ENCODE results near the gene TIMM44. TPM values are rescaled to one million over a fixed set of nuclear protein-coding genes. Genes with fewer than 3 reads are reported as not detected.

The TIMM44 gene
- polyA plus RNA-seq, 1 donor (not counting 4 experiments of a cell fraction or from before 2014, with no cell fraction given): 34.8 TPM

- Histone ChIP-seq H3K27ac (ENCODE audit: control insufficient read depth, insufficient read depth, low read length) (no peak overlapping the region), H3K79me2 (ENCODE audit: control insufficient read depth, insufficient read depth, low read length) (peaks cover 2% of the 10 kb centered on the region), H3K27me3 (ENCODE audit: control insufficient read depth, extremely low read depth, insufficient read depth, low read length) (no peaks in the 10 kb centered on the region), H3K9me1 (ENCODE audit: control insufficient read depth, extremely low read depth, insufficient read depth, low read length) (no peaks in the 10 kb centered on the region), H3K4me1 (ENCODE audit: control insufficient read depth, extremely low read depth, insufficient read depth, low read length) (peaks cover 13% of the 10 kb centered on the region), H3K4me3 (ENCODE audit: control insufficient read depth in 2 of 3, extremely low read depth in 1 of 3, insufficient read depth in 2 of 3, low read depth in 1 of 3, low read length in 3 of 3) (no peak overlapping the region), H3K9ac (ENCODE audit: control insufficient read depth, extremely low read depth, insufficient read depth, low read length) (no peak overlapping the region), H3K9me3 (ENCODE audit: control insufficient read depth, low read depth, low read length) (no peaks in the 10 kb centered on the region), H3K4me2 (ENCODE audit: control insufficient read depth, extremely low read depth, insufficient read depth, low read depth, low read length) (no peak overlapping the region), H2AFZ (ENCODE audit: control insufficient read depth, low read length) (no peak overlapping the region), H3K36me3 (ENCODE audit: control insufficient read depth in 2 of 2, extremely low read depth in 1 of 2, insufficient read depth in 2 of 2, low read length in 2 of 2) (peaks cover 37 to 40% of the 10 kb centered on the region in 2 experiments), H4K20me1 (ENCODE audit: control insufficient read depth, extremely low read depth, insufficient read depth, low read length) (no peaks in the 10 kb centered on the region)
- FAIRE-seq (no peak), DNase-seq (ENCODE audit: low read depth, low spot score) (no peak)
- dilution Hi-C loops (cut with MboI; ENCODE audit: extremely low pct_ligation_motif_present, low sequenced_read_pairs): no loop called here
- no peak for TF ChIP-seq EZH2 (IDR thresholded peaks at IDR 0.05; ENCODE audit: low read length)
- TF ChIP-seq, protein P1, sequence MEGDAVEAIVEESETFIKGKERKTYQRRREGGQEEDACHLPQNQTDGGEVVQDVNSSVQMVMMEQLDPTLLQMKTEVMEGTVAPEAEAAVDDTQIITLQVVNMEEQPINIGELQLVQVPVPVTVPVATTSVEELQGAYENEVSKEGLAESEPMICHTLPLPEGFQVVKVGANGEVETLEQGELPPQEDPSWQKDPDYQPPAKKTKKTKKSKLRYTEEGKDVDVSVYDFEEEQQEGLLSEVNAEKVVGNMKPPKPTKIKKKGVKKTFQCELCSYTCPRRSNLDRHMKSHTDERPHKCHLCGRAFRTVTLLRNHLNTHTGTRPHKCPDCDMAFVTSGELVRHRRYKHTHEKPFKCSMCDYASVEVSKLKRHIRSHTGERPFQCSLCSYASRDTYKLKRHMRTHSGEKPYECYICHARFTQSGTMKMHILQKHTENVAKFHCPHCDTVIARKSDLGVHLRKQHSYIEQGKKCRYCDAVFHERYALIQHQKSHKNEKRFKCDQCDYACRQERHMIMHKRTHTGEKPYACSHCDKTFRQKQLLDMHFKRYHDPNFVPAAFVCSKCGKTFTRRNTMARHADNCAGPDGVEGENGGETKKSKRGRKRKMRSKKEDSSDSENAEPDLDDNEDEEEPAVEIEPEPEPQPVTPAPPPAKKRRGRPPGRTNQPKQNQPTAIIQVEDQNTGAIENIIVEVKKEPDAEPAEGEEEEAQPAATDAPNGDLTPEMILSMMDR (optimal IDR thresholded peaks at IDR 0.05 in 1 of 3, IDR thresholded peaks at IDR 0.05 in 1 of 3, conservative IDR thresholded peaks at IDR 0.05 in 1 of 3; ENCODE audit: extremely low read depth in 1 of 3, insufficient read depth in 2 of 3, low read length in 3 of 3): no peak
Measured at GRCh38 chr19:7933828-7934725, 9.4 kb downstream of the TIMM44 start.

GRCh38 chr19:7933411-7933810, 10.1 kb downstream of the TIMM44 start:
- H3K9ac ChIP-seq (ENCODE audit: control insufficient read depth, extremely low read depth, insufficient read depth, low read length): no peak overlapping the region
- no peak overlapping the region for H3K4me3 ChIP-seq (ENCODE audit: control insufficient read depth in 2 of 3, extremely low read depth in 1 of 3, insufficient read depth in 2 of 3, low read depth in 1 of 3, low read length in 3 of 3)
- no peaks in the 10 kb centered on the region for H4K20me1 ChIP-seq (ENCODE audit: control insufficient read depth, extremely low read depth, insufficient read depth, low read length)
- FAIRE-seq: no peak
- TF ChIP-seq, protein P1 (optimal IDR thresholded peaks at IDR 0.05 in 1 of 3, IDR thresholded peaks at IDR 0.05 in 1 of 3, conservative IDR thresholded peaks at IDR 0.05 in 1 of 3; ENCODE audit: extremely low read depth in 1 of 3, insufficient read depth in 2 of 3, low read length in 3 of 3): peak; percentile 31 to 45 (median 33)
- no peak for TF ChIP-seq EZH2 (IDR thresholded peaks at IDR 0.05; ENCODE audit: low read length)
- peaks cover 20% of the 10 kb centered on the region for H3K4me1 ChIP-seq (ENCODE audit: control insufficient read depth, extremely low read depth, insufficient read depth, low read length)
- peaks cover 36 to 40% of the 10 kb centered on the region in 2 experiments for H3K36me3 ChIP-seq (ENCODE audit: control insufficient read depth in 2 of 2, extremely low read depth in 1 of 2, insufficient read depth in 2 of 2, low read length in 2 of 2)
- H3K9me3 ChIP-seq (ENCODE audit: control insufficient read depth, low read depth, low read length): no peaks in the 10 kb centered on the region
- H3K9me1 ChIP-seq (ENCODE audit: control insufficient read depth, extremely low read depth, insufficient read depth, low read length): no peaks in the 10 kb centered on the region
- H3K27me3 ChIP-seq (ENCODE audit: control insufficient read depth, extremely low read depth, insufficient read depth, low read length): no peaks in the 10 kb centered on the region
- H3K79me2 ChIP-seq (ENCODE audit: control insufficient read depth, insufficient read depth, low read length): peaks cover 2% of the 10 kb centered on the region
- no peak for DNase-seq (ENCODE audit: low read depth, low spot score)
- H3K27ac ChIP-seq (ENCODE audit: control insufficient read depth, insufficient read depth, low read length): no peak overlapping the region
- no peak overlapping the region for H2AFZ ChIP-seq (ENCODE audit: control insufficient read depth, low read length)
- dilution Hi-C loops (cut with MboI; ENCODE audit: extremely low pct_ligation_motif_present, low sequenced_read_pairs): no loop called here
- H3K4me2 ChIP-seq (ENCODE audit: control insufficient read depth, extremely low read depth, insufficient read depth, low read depth, low read length): no peak overlapping the region
